Ascending aorta (tissue), 2 donors: ENCODE data around the gene NUMB. TPM values are rescaled to one million over a fixed set of nuclear protein-coding genes. Genes with fewer than 3 reads are reported as not detected.

ENCODE experiments used
- DNase-seq, 2 donors: peaks; one replicate each; pipeline ENCODE4 v3.0.0-alpha.2; 2019; ENCODE audit warnings: low spot score in 2 of 2
- H3K27ac ChIP-seq, 2 donors: fragments of 200-600 bp; sonication (generic); one replicate each; pipeline ENCODE4 v1.5.1; 2016 to 2017; ENCODE audit warnings: mild to moderate bottlenecking in 1 of 2
- H3K27me3 ChIP-seq: fragments of 200-600 bp; sonication (generic); one replicate; pipeline ENCODE4 v1.5.1; 2017
- H3K36me3 ChIP-seq, 2 donors: fragments of 200-600 bp; sonication (generic); one replicate each; pipeline ENCODE4 v1.5.1; 2016
- H3K4me1 ChIP-seq, 2 donors: fragments of 200-600 bp; sonication (generic); one replicate each; pipeline ENCODE4 v1.5.1; 2016 to 2017; ENCODE audit warnings: mild to moderate bottlenecking in 1 of 2
- H3K4me3 ChIP-seq, 2 donors: fragments of 200-600 bp; sonication (generic); one replicate each; pipeline ENCODE4 v1.5.1; 2016 to 2017; ENCODE audit warnings: mild to moderate bottlenecking in 1 of 2
- H3K9me3 ChIP-seq, 2 donors: fragments of 200-600 bp; sonication (generic); one replicate each; pipeline ENCODE4 v1.5.1; 2016
- CTCF ChIP-seq, 3 experiments: fragments of 200-600 bp in 2 of 3; fragments of 450-650 bp in 1 of 3; sonication (generic) in 2 of 3; IDR thresholded peaks; one replicate each; pipeline ENCODE4 v1.5.1; 2016 to 2019; ENCODE audit warnings: antibody characterized with exemption in 3 of 3, mild to moderate bottlenecking in 1 of 3, moderate library complexity in 1 of 3
- intact Hi-C: fragments of 100-400 bp; cut with DNase I; formaldehyde crosslinking; loops from one replicate; pipeline ENCODE4 v1.15.1; 2023
- total RNA-seq: library from RNA; depleted of rRNA; stranded (reverse); fragments of >200 nt; gene quantifications from one replicate; pipeline ENCODE4 v1.1.0, GENCODE V29; 2016

Gene NUMB
- total RNA-seq, 1 donor from 2014 or later, result 20.1 TPM

GRCh38 chr14:73267474-73267873 is 190.9 kb downstream of the NUMB start:
- Histone ChIP-seq H3K27ac (no peak overlapping the region), H3K9me3 (no peaks in the 10 kb centered on the region), H3K36me3 (no peaks in the 10 kb centered on the region), H3K4me1 (peaks cover 0 to 7% of the 10 kb centered on the region in 2 donors), H3K4me3 (no peak overlapping the region), H3K27me3 (no peaks in the 10 kb centered on the region)
- no peak for DNase-seq
- intact Hi-C loops, result no loop called here
- TF ChIP-seq CTCF (IDR thresholded peaks at IDR 0.05), result no peak

GRCh38 chr14:73266317-73266716 is 192.0 kb downstream of the NUMB start:
- intact Hi-C loops, result no loop called here
- Histone ChIP-seq H3K9me3 (no peaks in the 10 kb centered on the region), H3K27ac (no peak overlapping the region), H3K4me3 (no peak overlapping the region), H3K36me3 (no peaks in the 10 kb centered on the region), H3K27me3 (no peaks in the 10 kb centered on the region), H3K4me1 (peaks cover 0 to 7% of the 10 kb centered on the region in 2 donors)
- no peak for TF ChIP-seq CTCF (IDR thresholded peaks at IDR 0.05)
- DNase-seq, result no peak

- H3K27me3 ChIP-seq, result no peaks in the 10 kb centered on the region
- intact Hi-C loops, result no loop called here
- peaks cover 0 to 7% of the 10 kb centered on the region in 2 donors for H3K4me1 ChIP-seq
- no peak overlapping the region for H3K27ac ChIP-seq
- H3K4me3 ChIP-seq, result no peak overlapping the region
- TF ChIP-seq CTCF (IDR thresholded peaks at IDR 0.05), result no peak
- no peaks in the 10 kb centered on the region for H3K36me3 ChIP-seq
- no peak for DNase-seq
- no peaks in the 10 kb centered on the region for H3K9me3 ChIP-seq
These were observed 192.7 kb downstream of the NUMB start for GRCh38 chr14:73265721-73266046.

- intact Hi-C loops, result no loop called here
- no peak overlapping the region for H3K4me3 ChIP-seq
- H3K4me1 ChIP-seq, result peaks cover 0 to 7% of the 10 kb centered on the region in 2 donors
- H3K9me3 ChIP-seq, result no peaks in the 10 kb centered on the region
- DNase-seq, result no peak
- H3K36me3 ChIP-seq, result no peaks in the 10 kb centered on the region
- no peak for TF ChIP-seq CTCF (IDR thresholded peaks at IDR 0.05)
- H3K27me3 ChIP-seq, result no peaks in the 10 kb centered on the region
- H3K27ac ChIP-seq, result no peak overlapping the region
These were observed 193.2 kb downstream of the NUMB start for GRCh38 chr14:73264885-73265720.

- peaks cover 0 to under 1% of the 10 kb centered on the region in 2 donors for H3K4me1 ChIP-seq
- no peak overlapping the region for H3K4me3 ChIP-seq
- intact Hi-C loops, result no loop called here
- no peaks in the 10 kb centered on the region for H3K36me3 ChIP-seq
- no peaks in the 10 kb centered on the region for H3K9me3 ChIP-seq
- no peak for TF ChIP-seq CTCF (IDR thresholded peaks at IDR 0.05)
- H3K27me3 ChIP-seq, result no peaks in the 10 kb centered on the region
- H3K27ac ChIP-seq, result no peak overlapping the region
- no peak for DNase-seq
These were observed 194.1 kb downstream of the NUMB start for GRCh38 chr14:73264080-73264884.
